ENCODE results near the gene NUMBL. TPM values are rescaled to one million over a fixed set of nuclear protein-coding genes. Genes with fewer than 3 reads are reported as not detected.
A peak's percentile ranks its signal among the peaks of the same experiment; 100 is the strongest.

NUMBL gene
- total and polyA plus RNA-seq, 2 of the 13 experiments (the other 11 are each of a cell fraction or from before 2014, with no cell fraction given), result 0.49 to 2.3 TPM

GRCh38 chr19:40716482-40717324 lies 26.3 kb upstream of the NUMBL start, which contains the start of the genes COQ8B and ITPKC (continued):
- TF ChIP-seq IKZF5 (CRISPR knock-in tag; IDR thresholded peaks at IDR 0.05), result peak; percentile 19; the same call in 1 of the 2 replicates
- no peak for TF ChIP-seq ZSCAN30 (CRISPR knock-in tag; IDR thresholded peaks at IDR 0.05)
- TF ChIP-seq FOXA3 (CRISPR knock-in tag; IDR thresholded peaks at IDR 0.05), result 0 out of 2 replicates have a peak, but pooled peaks have one; percentile 30
- no peak for TF ChIP-seq TCF12 (IDR thresholded peaks at IDR 0.05)
- TF ChIP-seq TCF12 (CRISPR knock-in tag; IDR thresholded peaks at IDR 0.05), result 0 out of 2 replicates have a peak, but pooled peaks have one; percentile 46
- TF ChIP-seq ZNF83 (CRISPR knock-in tag; IDR thresholded peaks at IDR 0.05; ENCODE audit: borderline replicate concordance), result no peak
- no peak for TF ChIP-seq ZSCAN29 (CRISPR knock-in tag; conservative IDR thresholded peaks at IDR 0.05)
- peak; percentile 79; the same call in 1 of the 2 replicates for TF ChIP-seq PCBP1 (IDR thresholded peaks at IDR 0.05; ENCODE audit: borderline replicate concordance, low read depth, low read length)
- no peak for TF ChIP-seq ZNF512 (CRISPR knock-in tag; IDR thresholded peaks at IDR 0.05)
- no peak for TF ChIP-seq ZNF550 (CRISPR knock-in tag; IDR thresholded peaks at IDR 0.05; ENCODE audit: borderline replicate concordance)
- no peak for TF ChIP-seq ATF7 (IDR thresholded peaks at IDR 0.05)
- TF ChIP-seq ATF7 (CRISPR knock-in tag; IDR thresholded peaks at IDR 0.05), result no peak
- TF ChIP-seq ZNF7 (CRISPR knock-in tag; IDR thresholded peaks at IDR 0.05), result no peak
- TF ChIP-seq NFKB2 (CRISPR knock-in tag; IDR thresholded peaks at IDR 0.05; ENCODE audit: borderline replicate concordance), result no peak; the same call in 1 of the 2 replicates
- TF ChIP-seq SMAD3 (CRISPR knock-in tag; IDR thresholded peaks at IDR 0.05), result no peak; the same call in 1 of the 2 replicates
- no peak for TF ChIP-seq ZNF616 (CRISPR knock-in tag; IDR thresholded peaks at IDR 0.05; ENCODE audit: low read depth)
- TF ChIP-seq BCLAF1 (IDR thresholded peaks at IDR 0.05), result no peak
- no peak for TF ChIP-seq RERE (CRISPR knock-in tag; IDR thresholded peaks at IDR 0.05; ENCODE audit: low read depth)
- no peak for TF ChIP-seq NCOA5 (CRISPR knock-in tag; IDR thresholded peaks at IDR 0.05)

All from HepG2 (cell line).